ENCODE data around the gene SLAMF7.
"Not testable (repeated sequence)": the region's sequence is repeated elsewhere in the genome, so short reads cannot be mapped to it uniquely, and the experiment has no call there.

The SLAMF7 gene

DNA sequence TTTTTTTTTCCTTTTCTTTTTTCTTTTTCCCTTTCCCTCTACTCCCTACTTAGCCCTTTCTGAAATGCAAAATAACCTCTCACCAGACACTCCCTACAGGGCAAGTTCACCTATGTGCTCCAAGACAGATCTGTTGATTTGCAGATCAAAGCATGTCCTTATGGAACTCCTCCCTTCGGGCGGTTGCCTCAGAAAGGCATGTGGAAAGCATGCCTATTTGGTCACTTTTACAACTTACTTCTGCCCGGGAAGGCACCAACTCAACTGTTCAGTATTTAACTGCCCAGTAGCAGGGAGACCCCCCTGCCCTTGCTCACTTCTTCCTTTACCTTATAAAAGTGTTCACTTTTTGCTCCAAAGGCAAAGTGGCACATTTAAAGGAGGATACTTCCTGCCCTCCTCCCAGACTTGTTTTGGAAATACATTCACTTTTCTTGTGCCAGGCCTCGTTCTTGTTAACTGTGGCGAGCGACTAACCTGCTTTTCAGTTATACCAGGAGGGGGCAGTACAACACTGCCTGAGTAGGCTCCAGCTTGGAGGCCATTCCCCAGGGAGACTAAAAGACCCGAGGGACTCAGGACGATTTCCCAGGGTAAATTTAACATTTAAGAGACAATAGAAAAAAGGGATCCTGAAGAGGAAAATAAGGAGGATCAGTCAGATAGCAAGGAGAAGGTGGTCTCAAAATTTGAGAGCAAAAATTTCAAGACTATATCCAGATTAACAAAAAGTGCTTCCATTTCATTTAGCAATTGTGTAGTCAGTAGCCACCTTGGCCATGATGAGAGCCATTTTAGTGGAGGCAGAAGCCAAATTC is 12.3 kb upstream of the SLAMF7 start:
- peak; percentile 75 for DNase-seq
- CTCF ChIA-PET: interaction anchor here (0.7 to 8.0 kb wide), 27 partner anchors 10 to 264 kb away, joined by 3 to 240 read pairs (median 6); partner anchors contain the start of genes CD48, ITLN2, LY9 and SLAMF7
- peaks cover 3% of the 10 kb centered on the region for H3K36me3 Mint-ChIP-seq

DNA sequence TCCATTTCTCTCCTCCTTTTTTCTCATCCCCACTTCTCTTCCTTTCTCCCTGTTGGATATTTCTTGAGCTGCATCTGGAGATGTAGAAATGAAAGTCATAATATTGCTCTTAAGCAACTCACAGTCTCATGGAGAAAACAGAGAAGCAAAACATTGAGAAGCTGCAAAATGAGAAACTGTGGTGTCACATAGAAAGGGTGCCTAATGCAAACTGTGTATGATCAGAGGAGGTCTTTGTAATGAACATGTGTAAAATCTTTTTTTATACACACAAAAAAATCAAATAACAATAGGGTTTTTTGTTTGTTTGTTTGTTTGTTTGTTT is 11.8 kb upstream of the SLAMF7 start:
- H3K27ac Mint-ChIP-seq: no peak overlapping the region
- peaks cover 6% of the 10 kb centered on the region for H3K9me3 Mint-ChIP-seq
- no peak overlapping the region for H3K4me3 Mint-ChIP-seq
- CTCF ChIA-PET: interaction anchor here (0.7 to 8.0 kb wide), 21 partner anchors 11 to 226 kb away, joined by 3 to 240 read pairs (median 5); partner anchors contain the start of genes CD48, ITLN2, LY9 and SLAMF7
- peaks cover 3% of the 10 kb centered on the region for H3K36me3 Mint-ChIP-seq
- no peak for DNase-seq
- no peaks in the 10 kb centered on the region for H3K27me3 Mint-ChIP-seq
- peaks cover 25% of the 10 kb centered on the region for H3K4me1 Mint-ChIP-seq

More for the DNA sequence above, 12.3 kb upstream of the SLAMF7 start:
- H3K4me1 Mint-ChIP-seq: peaks cover 22% of the 10 kb centered on the region
- H3K9me3 Mint-ChIP-seq: peaks cover 3% of the 10 kb centered on the region
- no peak overlapping the region for H3K4me3 Mint-ChIP-seq
- H3K27ac Mint-ChIP-seq: no peak overlapping the region
- no peaks in the 10 kb centered on the region for H3K27me3 Mint-ChIP-seq

DNA sequence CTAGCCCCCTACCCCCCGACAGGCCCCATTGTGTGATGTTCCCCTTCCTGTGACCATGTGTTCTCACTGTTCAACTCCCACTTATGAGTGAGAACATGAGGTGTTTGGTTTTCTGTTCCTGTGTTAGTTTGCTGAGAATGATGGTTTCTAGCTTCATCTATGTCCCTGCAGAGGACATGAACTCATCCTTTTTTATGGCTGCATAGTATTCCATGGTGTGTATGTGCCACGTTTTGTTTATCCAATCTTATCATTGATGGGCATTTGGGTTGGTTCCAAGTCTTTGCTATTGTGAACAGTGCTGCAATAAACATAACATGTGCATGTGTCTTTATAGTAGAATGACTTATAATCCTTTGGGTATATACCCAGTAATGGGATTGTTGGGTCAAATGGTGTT is 7.5 kb upstream of the SLAMF7 start:
- peaks cover 32% of the 10 kb centered on the region for H3K4me1 Mint-ChIP-seq
- not testable (repeated sequence) for H3K27me3 Mint-ChIP-seq, H3K27ac Mint-ChIP-seq, DNase-seq, H3K4me3 Mint-ChIP-seq
- peaks cover 25% of the 10 kb centered on the region for H3K9me3 Mint-ChIP-seq
- CTCF ChIA-PET: interaction anchor here (2.1 kb wide), 1 partner anchor 37 kb away, joined by 6 read pairs; no protein-coding TSS in a partner anchor
- peaks cover 23% of the 10 kb centered on the region for H3K36me3 Mint-ChIP-seq

DNA sequence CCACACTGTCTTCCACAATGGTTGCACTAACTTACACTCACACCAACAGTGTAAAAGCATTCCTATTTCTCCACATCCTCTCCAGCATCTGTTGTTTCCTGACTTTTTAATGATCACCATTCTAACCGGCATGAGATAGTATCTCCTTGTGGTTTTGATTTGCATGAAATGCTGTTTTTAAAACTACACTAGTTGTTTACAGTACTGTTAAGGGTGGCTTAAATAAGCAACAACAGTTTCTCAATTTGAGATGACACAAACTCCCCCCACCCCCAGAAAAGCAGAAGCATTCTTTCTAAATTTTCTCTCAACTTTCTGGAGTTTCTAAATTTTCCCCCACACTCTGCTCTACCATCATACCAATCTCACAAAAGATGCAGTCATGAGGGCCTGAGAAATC is 7.1 kb upstream of the SLAMF7 start:
- CTCF ChIA-PET: interaction anchor here (2.1 kb wide), 1 partner anchor 36 kb away, joined by 6 read pairs; no protein-coding TSS in a partner anchor
- DNase-seq: no peak
- Mint-ChIP-seq H3K36me3 (peaks cover 26% of the 10 kb centered on the region), H3K9me3 (peaks cover 29% of the 10 kb centered on the region), H3K4me3 (no peak overlapping the region), H3K4me1 (peaks cover 32% of the 10 kb centered on the region), H3K27ac (no peak overlapping the region), H3K27me3 (no peaks in the 10 kb centered on the region)

DNA sequence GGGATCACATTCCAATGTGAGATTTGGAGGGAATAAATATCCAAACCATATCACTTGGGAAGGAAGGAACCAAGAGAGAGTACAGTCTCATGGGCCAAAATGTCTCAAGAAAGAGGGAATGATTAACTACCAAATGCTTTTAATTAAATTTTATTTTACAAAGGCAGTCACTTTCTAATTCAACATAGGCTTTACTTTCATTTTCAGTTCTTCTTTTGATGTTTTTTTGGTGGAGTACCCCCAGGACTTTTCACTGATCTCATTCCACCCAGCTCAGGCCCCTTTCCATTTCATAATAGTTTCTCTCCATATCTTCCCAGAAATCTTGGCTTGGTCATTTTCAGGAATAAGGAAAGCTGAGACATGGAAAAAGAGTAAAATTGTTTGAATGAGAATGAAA is 5.1 kb upstream of the SLAMF7 start:
- Mint-ChIP-seq H3K27me3 (no peaks in the 10 kb centered on the region), H3K9me3 (peaks cover 33% of the 10 kb centered on the region), H3K4me3 (no peak overlapping the region), H3K36me3 (peaks cover 29% of the 10 kb centered on the region), H3K27ac (peak overlapping the region; percentile 75), H3K4me1 (peaks cover 40% of the 10 kb centered on the region)
- no peak for DNase-seq
- CTCF ChIA-PET: interaction anchor here (0.8 to 1.9 kb wide), 10 partner anchors 23 to 218 kb away, joined by 3 to 7 read pairs (median 3); partner anchors contain the start of gene LY9

DNA sequence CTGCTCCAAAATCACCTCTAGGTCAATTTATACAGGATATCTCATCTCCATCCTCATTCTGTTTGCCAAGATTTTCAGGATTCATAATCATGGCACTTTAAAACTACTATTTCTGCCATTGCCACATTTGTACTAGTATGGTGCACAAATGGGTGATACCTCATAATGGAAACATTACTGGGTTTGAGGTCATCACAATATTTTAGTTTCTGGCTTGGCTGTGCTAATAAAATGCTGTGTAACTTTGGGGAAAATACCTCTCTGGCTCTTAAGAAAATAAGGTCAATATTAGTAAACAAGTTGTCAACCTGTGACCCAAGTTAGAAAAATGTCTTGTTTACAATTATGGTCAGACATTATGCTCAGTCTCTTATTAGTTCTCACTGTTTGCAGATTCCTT is 4.7 kb upstream of the SLAMF7 start:
- no peak for DNase-seq
- CTCF ChIA-PET: interaction anchor here (0.8 to 1.9 kb wide), 8 partner anchors 33 to 217 kb away, joined by 3 to 7 read pairs (median 4); partner anchors contain the start of gene LY9
- H3K4me1 Mint-ChIP-seq: peaks cover 45% of the 10 kb centered on the region
- H3K9me3 Mint-ChIP-seq: peaks cover 33% of the 10 kb centered on the region
- H3K27me3 Mint-ChIP-seq: no peaks in the 10 kb centered on the region
- H3K36me3 Mint-ChIP-seq: peaks cover 29% of the 10 kb centered on the region
- H3K27ac Mint-ChIP-seq: no peak overlapping the region
- H3K4me3 Mint-ChIP-seq: no peak overlapping the region

DNA sequence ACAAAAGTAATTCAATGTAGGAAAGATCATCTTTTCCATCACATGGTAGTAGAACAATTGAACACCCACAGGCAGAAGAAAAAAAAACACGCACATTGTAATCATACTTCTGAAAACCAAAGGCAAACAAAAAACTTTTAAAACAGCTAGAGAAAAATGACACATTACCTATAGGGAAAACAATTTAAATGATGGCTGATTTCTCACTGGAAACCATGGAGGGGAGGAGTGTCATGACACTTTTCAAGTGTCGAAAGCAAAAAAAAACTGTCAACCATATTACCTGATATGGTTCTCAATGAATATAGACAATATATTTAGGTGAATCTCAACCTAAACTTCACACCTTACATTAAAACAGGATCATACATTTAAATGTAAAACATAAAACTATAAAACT is 776 bp upstream of the SLAMF7 start:
- H3K27ac Mint-ChIP-seq: no peak overlapping the region
- CTCF ChIA-PET: interaction anchor here (0.9 to 2.4 kb wide), 6 partner anchors 11 to 41 kb away, joined by 3 to 11 read pairs (median 3); no protein-coding TSS in a partner anchor
- H3K9me3 Mint-ChIP-seq: peaks cover 26% of the 10 kb centered on the region
- H3K4me3 Mint-ChIP-seq: no peak overlapping the region
- H3K4me1 Mint-ChIP-seq: peaks cover 65% of the 10 kb centered on the region
- H3K27me3 Mint-ChIP-seq: no peaks in the 10 kb centered on the region
- peaks cover 33% of the 10 kb centered on the region for H3K36me3 Mint-ChIP-seq
- DNase-seq: no peak

DNA sequence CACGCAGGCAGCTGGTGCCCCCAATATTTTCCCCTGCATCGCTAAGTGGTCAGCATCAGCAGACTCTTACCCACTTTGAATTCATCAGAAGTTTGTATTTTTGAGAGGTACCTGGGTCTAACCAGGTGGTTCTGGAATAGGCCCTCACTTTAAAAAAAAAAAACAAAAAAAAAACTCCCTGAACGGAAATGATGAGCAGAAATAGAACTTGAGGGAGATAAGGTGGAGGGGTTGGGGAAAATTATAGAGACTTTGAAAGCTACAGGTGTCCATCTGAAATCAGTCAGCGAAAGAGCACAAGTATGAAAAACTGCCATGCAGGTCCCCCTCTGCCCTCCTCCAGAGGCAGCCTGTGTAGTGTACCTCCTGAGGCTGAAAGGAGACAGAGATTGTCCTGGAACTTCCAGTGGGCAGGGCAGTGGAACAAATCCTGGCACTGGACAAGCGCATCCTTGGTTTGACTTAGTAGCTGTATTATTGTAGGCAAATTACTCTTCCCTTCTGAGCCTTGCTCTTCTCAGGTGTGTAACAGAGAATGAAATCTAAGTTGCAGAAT is 1.2 kb downstream of the SLAMF7 start:
- Mint-ChIP-seq H3K27me3 (no peaks in the 10 kb centered on the region), H3K27ac (peak overlapping the region; percentile 43), H3K4me3 (peak overlapping the region; percentile 9), H3K4me1 (peaks cover 70% of the 10 kb centered on the region), H3K9me3 (peaks cover 19% of the 10 kb centered on the region), H3K36me3 (peaks cover 32% of the 10 kb centered on the region)
- CTCF ChIA-PET: interaction anchor here (1.3 to 2.0 kb wide), 6 partner anchors 8 to 37 kb away, joined by 3 to 8 read pairs (median 4); no protein-coding TSS in a partner anchor
- DNase-seq: no peak

DNA sequence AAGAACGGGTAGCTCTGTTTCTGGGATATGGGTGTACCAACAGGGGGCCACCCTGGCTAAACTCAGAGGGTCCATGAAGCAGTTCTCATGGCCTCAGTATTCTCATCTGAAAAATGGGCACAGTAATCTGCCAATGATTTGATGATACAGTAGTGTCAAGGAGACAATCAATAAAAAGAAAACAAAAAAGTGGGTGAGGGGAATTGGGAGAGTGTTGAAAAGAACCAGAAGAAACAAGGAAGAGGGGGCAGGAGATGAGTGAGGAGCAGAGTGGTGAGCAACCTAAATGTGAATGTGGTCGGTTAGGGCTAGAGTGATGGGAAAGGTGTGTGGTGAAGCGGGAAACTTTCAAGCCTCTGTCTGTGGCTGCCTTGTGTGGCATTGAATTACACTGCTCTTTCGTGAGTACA is 2.0 kb downstream of the SLAMF7 start:
- Mint-ChIP-seq H3K4me3 (no peak overlapping the region), H3K4me1 (peaks cover 78% of the 10 kb centered on the region), H3K27me3 (no peaks in the 10 kb centered on the region), H3K36me3 (peaks cover 29% of the 10 kb centered on the region), H3K27ac (peak overlapping the region; percentile 78), H3K9me3 (peaks cover 14% of the 10 kb centered on the region)
- DNase-seq: no peak
- CTCF ChIA-PET: interaction anchor here (1.0 to 1.9 kb wide), 6 partner anchors 9 to 36 kb away, joined by 3 to 8 read pairs (median 3); no protein-coding TSS in a partner anchor

DNA sequence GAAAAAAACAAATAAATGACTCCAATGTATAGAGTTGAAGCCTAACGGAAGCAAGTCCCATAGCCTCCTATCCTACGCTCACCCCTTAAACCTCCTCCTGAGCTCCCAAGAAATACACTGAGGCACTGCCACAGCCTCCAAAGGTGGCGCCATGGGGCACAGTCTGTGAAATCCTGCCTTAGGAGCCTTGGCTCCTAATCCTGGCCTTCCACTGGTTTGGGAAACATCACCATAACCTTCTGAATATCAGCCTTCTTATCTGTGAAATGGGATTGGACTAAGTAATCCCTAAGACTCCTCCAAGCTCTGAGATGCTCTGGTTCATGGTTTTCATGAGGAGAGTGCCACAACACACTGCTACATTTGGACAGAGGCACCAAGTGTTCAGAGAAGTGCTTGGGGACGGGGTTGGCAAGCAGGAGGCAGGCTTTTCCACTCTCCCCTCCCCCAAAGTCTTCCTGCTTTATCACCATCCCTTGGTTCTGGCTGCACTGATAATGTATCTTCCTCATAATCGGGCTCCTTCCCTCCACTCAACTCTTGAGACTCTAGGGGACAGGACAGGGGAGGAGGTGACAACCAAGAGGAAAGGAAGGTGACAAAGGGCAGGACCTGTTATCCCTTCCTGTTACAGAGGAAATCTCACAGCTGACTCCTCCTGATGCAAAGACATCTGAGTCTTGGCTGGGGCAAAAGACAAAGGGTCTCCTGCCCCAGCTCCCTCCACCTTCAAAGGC is 2.7 kb downstream of the SLAMF7 start:
- CTCF ChIA-PET: interaction anchor here (1.0 to 4.3 kb wide), 5 partner anchors 8 to 36 kb away, joined by 3 to 43 read pairs (median 3); no protein-coding TSS in a partner anchor
- Mint-ChIP-seq H3K27ac (peak overlapping the region; percentile 85), H3K9me3 (peaks cover 9% of the 10 kb centered on the region), H3K4me1 (peaks cover 85% of the 10 kb centered on the region), H3K27me3 (no peaks in the 10 kb centered on the region), H3K36me3 (peaks cover 25% of the 10 kb centered on the region), H3K4me3 (no peak overlapping the region)
- no peak for DNase-seq

DNA sequence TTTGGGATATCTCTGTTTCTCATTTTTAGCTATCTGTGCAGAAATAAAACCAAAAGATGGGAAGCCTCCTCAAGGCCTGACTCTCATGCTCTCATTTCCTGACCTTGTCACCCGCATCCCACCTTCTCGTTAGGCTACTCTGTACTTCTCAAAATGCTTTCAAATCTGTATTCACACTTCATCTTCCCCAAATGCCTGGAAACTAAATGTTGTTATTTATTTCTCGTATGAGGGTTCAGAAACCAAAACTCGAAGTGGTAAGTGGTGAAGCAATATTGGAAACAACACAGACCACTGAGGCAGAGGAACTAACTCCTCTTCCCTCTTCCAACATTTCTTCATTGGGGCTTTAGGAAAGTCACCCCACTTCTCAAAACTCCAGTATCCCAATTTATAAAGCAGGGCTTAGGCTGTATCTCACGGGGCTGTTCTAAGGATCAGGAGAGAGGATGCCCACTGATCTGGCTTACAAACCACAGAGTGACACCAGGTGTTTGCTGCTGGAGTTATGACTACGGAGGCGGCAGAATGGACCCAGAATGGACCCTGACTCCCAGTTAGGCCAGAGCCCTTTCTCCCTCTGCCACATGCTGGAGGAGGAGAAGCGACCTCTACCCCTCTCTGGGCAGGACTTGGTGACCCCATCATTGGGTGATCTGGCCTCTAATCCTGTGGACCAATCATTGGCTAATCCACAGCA is 3.5 kb downstream of the SLAMF7 start:
- Mint-ChIP-seq H3K4me1 (peaks cover 91% of the 10 kb centered on the region), H3K4me3 (no peak overlapping the region), H3K27me3 (no peaks in the 10 kb centered on the region), H3K27ac (peak overlapping the region; percentile 96), H3K9me3 (peaks cover 3% of the 10 kb centered on the region), H3K36me3 (peaks cover 22% of the 10 kb centered on the region)
- CTCF ChIA-PET: interaction anchor here (3.1 to 4.3 kb wide), 2 partner anchors 16 to 26 kb away, joined by 23 to 43 read pairs; no protein-coding TSS in a partner anchor
- DNase-seq: no peak

DNA sequence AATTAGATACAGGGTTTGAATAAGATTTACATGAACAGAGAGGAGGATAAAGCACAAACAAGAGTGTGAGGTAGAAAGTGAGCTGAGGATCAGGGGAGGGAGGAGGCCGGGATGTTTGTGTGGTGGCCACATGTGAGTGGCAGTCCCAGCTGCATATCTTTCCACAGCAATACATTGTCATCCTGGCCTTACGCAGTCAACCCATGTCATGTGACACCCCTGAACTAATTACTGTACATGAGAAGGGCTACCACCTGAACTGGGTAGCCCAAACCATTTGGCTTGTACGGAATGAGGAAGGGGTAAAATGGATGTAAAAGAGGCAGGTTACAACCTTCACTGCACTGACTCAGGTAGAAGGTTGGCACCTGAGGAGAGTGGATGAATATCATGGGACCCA is 4.2 kb downstream of the SLAMF7 start:
- H3K4me3 Mint-ChIP-seq: no peak overlapping the region
- peaks cover 93% of the 10 kb centered on the region for H3K4me1 Mint-ChIP-seq
- peak overlapping the region; percentile 96 for H3K27ac Mint-ChIP-seq
- H3K36me3 Mint-ChIP-seq: peaks cover 22% of the 10 kb centered on the region
- CTCF ChIA-PET: interaction anchor here (1.1 to 4.3 kb wide), 3 partner anchors 17 to 33 kb away, joined by 3 to 43 read pairs (median 23); no protein-coding TSS in a partner anchor
- no peaks in the 10 kb centered on the region for H3K27me3 Mint-ChIP-seq
- no peak for DNase-seq
- H3K9me3 Mint-ChIP-seq: peaks cover 3% of the 10 kb centered on the region

DNA sequence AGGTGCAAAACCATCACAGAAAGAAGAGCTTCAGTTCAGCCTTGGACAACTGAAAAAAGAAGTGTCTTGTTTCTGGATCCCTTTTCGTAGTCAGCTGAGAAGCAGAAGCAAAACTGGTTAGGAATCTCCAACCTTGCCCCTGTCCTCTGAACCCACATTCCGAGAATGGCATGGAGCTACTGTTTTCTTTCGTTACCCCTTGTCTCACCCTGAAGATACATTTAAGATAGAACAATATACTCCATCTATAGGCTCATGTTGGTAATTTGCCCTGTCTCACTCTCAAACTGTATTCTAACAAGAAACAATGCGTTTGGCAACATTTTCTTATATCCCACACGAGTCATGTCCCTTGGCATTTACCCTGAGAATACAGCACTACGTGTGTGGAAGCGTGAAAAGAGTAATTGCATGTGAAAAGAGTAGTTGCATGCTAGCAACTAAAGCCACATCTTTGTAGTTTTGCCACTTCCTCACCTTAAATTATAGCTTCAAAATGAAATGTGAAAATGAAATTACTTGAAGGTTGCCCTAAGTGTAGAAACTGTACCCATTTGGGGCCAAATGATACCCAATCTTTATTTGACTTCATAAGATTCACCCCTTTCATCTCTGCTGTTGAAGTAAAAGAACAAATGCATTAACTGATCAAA is 5.3 kb downstream of the SLAMF7 start:
- no peaks in the 10 kb centered on the region for H3K27me3 Mint-ChIP-seq
- H3K27ac Mint-ChIP-seq: peak overlapping the region; percentile 96
- DNase-seq: no peak
- H3K4me3 Mint-ChIP-seq: peak overlapping the region; percentile 53
- CTCF ChIA-PET: interaction anchor here (0.7 to 4.3 kb wide), 10 partner anchors 12 to 73 kb away, joined by 3 to 43 read pairs (median 4); partner anchors contain the start of gene LY9
- H3K36me3 Mint-ChIP-seq: peaks cover 22% of the 10 kb centered on the region
- peaks cover 94% of the 10 kb centered on the region for H3K4me1 Mint-ChIP-seq
- H3K9me3 Mint-ChIP-seq: peaks cover 3% of the 10 kb centered on the region
